ENCODE data around the gene PRR19. TPM values are rescaled to one million over a fixed set of nuclear protein-coding genes. Genes with fewer than 3 reads are reported as not detected.

PRR19 gene
- total RNA-seq, 1 experiment from 2014 or later = 0.93 TPM

DNA sequence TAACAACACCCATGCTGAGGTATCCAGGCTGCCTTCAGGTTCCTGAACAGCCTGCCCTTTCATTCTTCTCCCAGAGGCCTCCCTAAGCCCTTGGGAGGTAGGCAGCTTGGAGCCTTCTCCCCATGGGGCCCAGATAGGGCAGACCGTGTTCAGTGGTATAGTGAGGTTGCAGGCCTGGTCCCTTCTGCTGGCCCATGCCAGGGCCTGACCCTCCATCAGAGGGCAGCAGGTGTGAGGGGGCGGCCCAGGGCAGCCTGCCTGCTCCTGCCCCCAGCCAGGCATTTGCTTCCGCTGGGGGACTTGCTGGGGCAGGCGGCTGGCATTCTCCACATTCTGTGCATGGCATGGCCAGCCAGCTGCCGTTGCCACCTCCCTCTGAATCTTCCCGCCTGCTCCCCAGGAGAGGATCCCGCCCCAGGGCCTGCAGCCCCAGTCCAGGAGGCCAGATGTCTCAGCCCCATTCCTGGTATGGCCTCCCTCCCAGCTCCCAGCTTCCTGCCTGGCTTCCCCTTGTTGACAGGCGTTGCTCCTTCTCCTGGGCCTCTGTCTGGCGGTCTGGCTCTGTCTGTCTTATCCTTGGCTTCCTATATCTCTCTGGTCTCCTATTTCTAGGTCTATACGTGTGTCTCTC, 24.0 kb upstream of the PRR19 start:
- CTCF ChIA-PET = interaction anchor here (0.6 to 2.7 kb wide), 4 partner anchors 8 to 184 kb away, joined by 3 to 22 read pairs (median 13); no protein-coding TSS in a partner anchor
- Histone ChIP-seq H3K4me3 (replicated peaks in 1 of 2; ENCODE audit: low read depth in 1 of 2, low read length in 2 of 2) (no peak overlapping the region), H4K20me1 (ENCODE audit: insufficient read depth) (no peaks in the 10 kb centered on the region), H3K9me3 (ENCODE audit: control insufficient read depth in 1 of 2, insufficient read depth in 1 of 2, low read depth in 1 of 2, low read length in 2 of 2) (no peaks in the 10 kb centered on the region), H3K36me3 (ENCODE audit: control insufficient read depth in 1 of 2, insufficient read depth in 2 of 2, low read length in 2 of 2) (peaks cover 3 to 5% of the 10 kb centered on the region in 2 experiments; a peak in 2 of 4 replicates), H3K27ac (ENCODE audit: low read depth, low read length) (peak overlapping the region; percentile 42), H3K4me2 (ENCODE audit: low read length) (no peak overlapping the region), H3K4me1 (ENCODE audit: control insufficient read depth in 1 of 2, insufficient read depth in 2 of 2, low read length in 2 of 2) (peaks cover 39 to 52% of the 10 kb centered on the region in 2 experiments), H3K27me3 (ENCODE audit: insufficient read depth, low read length) (no peaks in the 10 kb centered on the region), H3K79me2 (ENCODE audit: insufficient read depth, low read length) (no peaks in the 10 kb centered on the region; the same call in 1 of the 2 replicates), H3K9me2 (ENCODE audit: insufficient read depth) (no peaks in the 10 kb centered on the region), H2AFZ (ENCODE audit: low read depth, low read length, poor library complexity, severe bottlenecking) (no peak overlapping the region), H3K9ac (ENCODE audit: low read length) (no peak overlapping the region)
- RAD21 ChIA-PET (ENCODE audit: low non-redundant PET in 1 of 2, low total read pairs in 2 of 2, uncharacterized antibody in 2 of 2, unreplicated experiment in 2 of 2) = interaction anchor here in 1 of 2 experiments (0.6 kb wide), 1 partner anchor 30 kb away, joined by 5 read pairs; no protein-coding TSS in a partner anchor
- intact Hi-C loops (cut with micrococcal nuclease) = no loop called here
- POLR2A ChIA-PET = interaction anchor here (2.5 kb wide), 1 partner anchor 34 kb away, joined by 19 read pairs; no protein-coding TSS in a partner anchor
- BruUV-seq (replicated peaks) = no TSS peak
- no peak for ATAC-seq
- TF ChIP-seq YY1 (IDR thresholded peaks at IDR 0.05; ENCODE audit: extremely low read depth, insufficient replicate concordance, low read depth, low read length) (no peak), SRF (IDR thresholded peaks at IDR 0.05; ENCODE audit: low read depth) (no peak), ELF1 (IDR thresholded peaks at IDR 0.05; ENCODE audit: borderline replicate concordance, low read depth) (no peak), EZH2phosphoT487 (IDR thresholded peaks at IDR 0.05; ENCODE audit: borderline replicate concordance) (no peak), TCF7L2 (IDR thresholded peaks at IDR 0.05; ENCODE audit: borderline replicate concordance, extremely low read depth, insufficient read depth, insufficient read length) (no peak)
- TF ChIP-seq, protein P1, sequence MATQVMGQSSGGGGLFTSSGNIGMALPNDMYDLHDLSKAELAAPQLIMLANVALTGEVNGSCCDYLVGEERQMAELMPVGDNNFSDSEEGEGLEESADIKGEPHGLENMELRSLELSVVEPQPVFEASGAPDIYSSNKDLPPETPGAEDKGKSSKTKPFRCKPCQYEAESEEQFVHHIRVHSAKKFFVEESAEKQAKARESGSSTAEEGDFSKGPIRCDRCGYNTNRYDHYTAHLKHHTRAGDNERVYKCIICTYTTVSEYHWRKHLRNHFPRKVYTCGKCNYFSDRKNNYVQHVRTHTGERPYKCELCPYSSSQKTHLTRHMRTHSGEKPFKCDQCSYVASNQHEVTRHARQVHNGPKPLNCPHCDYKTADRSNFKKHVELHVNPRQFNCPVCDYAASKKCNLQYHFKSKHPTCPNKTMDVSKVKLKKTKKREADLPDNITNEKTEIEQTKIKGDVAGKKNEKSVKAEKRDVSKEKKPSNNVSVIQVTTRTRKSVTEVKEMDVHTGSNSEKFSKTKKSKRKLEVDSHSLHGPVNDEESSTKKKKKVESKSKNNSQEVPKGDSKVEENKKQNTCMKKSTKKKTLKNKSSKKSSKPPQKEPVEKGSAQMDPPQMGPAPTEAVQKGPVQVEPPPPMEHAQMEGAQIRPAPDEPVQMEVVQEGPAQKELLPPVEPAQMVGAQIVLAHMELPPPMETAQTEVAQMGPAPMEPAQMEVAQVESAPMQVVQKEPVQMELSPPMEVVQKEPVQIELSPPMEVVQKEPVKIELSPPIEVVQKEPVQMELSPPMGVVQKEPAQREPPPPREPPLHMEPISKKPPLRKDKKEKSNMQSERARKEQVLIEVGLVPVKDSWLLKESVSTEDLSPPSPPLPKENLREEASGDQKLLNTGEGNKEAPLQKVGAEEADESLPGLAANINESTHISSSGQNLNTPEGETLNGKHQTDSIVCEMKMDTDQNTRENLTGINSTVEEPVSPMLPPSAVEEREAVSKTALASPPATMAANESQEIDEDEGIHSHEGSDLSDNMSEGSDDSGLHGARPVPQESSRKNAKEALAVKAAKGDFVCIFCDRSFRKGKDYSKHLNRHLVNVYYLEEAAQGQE (IDR thresholded peaks at IDR 0.05; ENCODE audit: low read depth) = no peak
- TF ChIP-seq, protein P2, sequence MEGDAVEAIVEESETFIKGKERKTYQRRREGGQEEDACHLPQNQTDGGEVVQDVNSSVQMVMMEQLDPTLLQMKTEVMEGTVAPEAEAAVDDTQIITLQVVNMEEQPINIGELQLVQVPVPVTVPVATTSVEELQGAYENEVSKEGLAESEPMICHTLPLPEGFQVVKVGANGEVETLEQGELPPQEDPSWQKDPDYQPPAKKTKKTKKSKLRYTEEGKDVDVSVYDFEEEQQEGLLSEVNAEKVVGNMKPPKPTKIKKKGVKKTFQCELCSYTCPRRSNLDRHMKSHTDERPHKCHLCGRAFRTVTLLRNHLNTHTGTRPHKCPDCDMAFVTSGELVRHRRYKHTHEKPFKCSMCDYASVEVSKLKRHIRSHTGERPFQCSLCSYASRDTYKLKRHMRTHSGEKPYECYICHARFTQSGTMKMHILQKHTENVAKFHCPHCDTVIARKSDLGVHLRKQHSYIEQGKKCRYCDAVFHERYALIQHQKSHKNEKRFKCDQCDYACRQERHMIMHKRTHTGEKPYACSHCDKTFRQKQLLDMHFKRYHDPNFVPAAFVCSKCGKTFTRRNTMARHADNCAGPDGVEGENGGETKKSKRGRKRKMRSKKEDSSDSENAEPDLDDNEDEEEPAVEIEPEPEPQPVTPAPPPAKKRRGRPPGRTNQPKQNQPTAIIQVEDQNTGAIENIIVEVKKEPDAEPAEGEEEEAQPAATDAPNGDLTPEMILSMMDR (IDR thresholded peaks at IDR 0.05 in 2 of 3, conservative IDR thresholded peaks at IDR 0.05 in 1 of 3; ENCODE audit: borderline replicate concordance in 1 of 3, insufficient read depth in 1 of 3, low read depth in 2 of 3, low read length in 2 of 3) = no peak
- DNase-seq (ENCODE audit: low read depth, low spot score) = no peak

All from HCT116 (cell line).